HG03565 (cell line): ENCODE measurements around the gene WTIP.
"Not testable (repeated sequence)": the region's sequence is repeated elsewhere in the genome, so short reads cannot be mapped to it uniquely, and the experiment has no call there.

ENCODE experiments used
- ATAC-seq: cut with Tn5 transposase; IDR thresholded peaks from one replicate; pipeline ENCODE4 v1.9.1; 2021; ENCODE audit warnings: mild to moderate bottlenecking, moderate library complexity; ENCODE audit not compliant: unreplicated experiment

WTIP gene

DNA sequence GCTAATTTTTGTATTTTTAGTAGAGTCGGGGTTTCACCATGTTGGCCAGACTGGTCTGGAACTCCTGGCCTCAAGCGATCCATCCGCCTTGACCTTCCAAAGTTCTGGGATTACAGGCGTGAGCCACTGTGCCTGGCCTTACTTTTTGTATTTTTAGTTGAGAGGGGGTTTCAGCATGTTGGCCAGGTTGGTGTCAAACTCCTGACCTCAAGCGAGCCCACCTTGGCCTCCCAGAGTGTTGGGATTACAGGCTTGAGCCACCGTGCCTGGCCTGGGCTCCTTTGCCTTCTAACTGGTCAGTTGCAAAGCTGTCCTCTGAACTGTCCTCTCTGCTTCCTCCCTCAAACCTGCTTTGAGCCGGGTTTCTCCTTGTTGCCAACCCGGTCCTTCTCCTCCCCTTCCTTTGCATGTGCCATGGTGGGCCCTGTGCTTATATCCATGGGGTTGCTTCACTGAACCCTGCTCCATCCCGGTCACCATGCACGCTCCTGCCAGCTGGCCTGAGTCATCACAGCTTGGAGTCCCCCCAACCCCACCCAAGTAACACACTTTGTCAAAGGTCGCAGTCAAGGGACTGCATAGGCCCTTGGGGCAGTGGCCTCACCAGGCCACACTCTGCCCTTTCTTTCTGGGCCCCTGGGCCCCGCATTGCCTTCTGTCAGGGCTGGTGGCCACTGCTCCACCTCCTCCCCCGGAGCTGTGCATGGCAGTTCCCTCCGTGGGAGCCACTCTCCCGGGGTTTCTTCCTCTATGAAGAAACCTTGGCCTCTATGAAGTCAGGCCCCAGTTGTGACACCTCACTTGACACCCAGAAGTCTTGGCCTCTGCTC, 21.2 kb downstream of the WTIP start:
- ATAC-seq, result no peak

- ATAC-seq, result no peak
These were observed 22.1 kb downstream of the WTIP start for GRCh38 chr19:34503531-34504272.

DNA sequence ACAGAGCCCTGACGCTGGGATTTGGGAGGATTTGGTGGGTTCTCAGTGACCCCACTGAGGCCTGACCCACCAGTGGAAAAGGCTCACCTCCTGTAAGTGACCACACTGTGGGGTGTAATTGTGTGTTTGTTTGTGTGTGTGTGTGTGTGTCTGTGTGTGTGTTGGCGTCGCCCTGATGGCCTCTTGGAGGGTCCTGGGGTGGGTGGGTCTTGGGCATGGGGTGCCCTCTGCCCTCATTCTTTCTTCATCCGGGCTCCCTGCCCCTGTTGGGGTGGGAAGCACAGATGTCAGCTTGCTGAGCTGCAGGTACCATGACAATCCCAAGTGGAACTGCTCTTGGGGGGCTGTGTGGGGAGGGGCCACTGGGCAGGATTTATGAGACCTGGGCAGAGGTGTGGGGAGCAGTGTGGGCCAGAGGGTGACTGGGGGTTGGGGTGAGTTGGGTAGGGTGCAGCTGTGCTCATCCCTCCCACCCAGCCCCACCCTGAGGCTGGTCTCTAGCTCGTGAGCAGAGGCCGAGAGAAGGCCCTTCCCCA, 22.8 kb downstream of the WTIP start:
- ATAC-seq, result no peak

DNA sequence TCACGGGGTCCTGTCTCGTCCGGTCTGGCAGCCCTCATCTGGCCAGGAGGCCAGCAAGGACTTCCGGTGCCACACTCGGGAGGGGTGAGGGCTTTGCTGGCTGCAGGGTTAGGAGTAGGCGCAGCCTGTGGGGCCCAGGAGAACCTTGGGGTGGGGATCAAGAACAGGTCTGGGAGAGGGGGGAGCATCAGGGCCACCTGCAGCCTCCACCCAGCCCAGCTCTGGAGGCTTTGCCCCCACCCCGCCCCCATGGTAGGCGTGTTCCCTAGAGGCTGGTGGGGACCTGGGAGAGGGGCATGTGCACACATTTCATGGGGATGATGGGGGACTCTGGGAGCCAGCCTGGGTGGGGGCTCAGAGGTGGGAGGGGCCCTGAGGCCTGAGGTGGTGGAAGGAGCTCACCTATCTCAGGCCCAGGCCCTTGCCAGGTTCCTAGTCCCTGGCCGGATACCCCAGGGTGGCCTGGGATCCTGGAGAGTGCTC, 23.3 kb downstream of the WTIP start:
- ATAC-seq, result no peak

- no peak for ATAC-seq
These were observed 23.9 kb downstream of the WTIP start for GRCh38 chr19:34505321-34506025.

GRCh38 chr19:34506026-34506370, 24.4 kb downstream of the WTIP start:
- ATAC-seq, result no peak

DNA sequence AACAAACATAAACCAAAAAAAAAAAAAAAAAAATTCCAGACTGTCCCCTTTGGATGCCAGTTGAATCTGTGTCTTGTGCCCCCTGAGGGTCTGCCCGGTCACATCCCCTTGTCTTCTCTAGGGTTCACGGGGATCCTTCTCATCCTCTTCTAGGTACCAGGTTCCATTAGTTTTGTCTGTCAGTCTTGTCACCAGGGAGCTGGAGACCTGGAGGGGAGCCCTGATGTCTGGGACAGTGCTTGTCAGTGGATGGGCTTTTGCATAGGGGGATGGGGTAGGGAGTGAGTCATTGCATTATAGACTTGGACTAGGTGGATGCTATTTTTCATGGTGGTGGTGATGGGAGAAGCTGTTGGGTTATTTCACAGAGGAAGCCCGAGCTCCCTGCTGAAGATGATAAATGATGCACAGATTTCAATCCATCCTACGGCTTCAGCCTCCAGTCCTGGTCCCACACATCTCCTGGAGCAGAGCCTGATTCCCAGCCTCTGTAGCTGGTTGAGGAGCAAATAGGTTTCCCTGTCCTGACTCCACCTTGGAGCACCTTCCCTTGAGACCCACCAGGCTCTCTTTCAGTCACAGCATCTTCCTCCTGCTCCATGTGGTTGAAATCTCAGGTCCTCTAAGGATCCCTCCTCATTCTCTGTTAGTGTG, 26.0 kb downstream of the WTIP start:
- ATAC-seq, result no peak

DNA sequence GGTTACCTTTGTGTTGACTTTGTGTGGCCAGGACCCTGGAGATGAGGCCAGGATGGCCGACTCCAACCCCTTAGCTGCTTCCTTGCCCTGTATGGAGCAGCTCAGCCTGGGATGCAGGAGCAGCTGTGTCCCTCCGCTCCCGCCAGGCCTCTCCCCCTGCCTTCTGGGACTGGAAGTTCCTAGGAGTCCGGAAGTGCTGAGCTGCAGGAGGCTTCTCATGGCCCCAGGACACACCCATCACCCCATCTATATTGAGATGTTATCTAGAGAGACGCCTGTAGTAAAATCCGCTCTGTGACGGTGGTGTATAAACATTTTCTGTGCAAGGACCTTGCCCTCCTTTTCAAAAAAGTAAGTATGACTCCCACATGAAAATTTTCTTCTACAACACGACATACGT, 27.0 kb downstream of the WTIP start:
- no peak for ATAC-seq

GRCh38 chr19:34510904-34511303, 29.3 kb downstream of the WTIP start:
- not testable (repeated sequence) for ATAC-seq

DNA sequence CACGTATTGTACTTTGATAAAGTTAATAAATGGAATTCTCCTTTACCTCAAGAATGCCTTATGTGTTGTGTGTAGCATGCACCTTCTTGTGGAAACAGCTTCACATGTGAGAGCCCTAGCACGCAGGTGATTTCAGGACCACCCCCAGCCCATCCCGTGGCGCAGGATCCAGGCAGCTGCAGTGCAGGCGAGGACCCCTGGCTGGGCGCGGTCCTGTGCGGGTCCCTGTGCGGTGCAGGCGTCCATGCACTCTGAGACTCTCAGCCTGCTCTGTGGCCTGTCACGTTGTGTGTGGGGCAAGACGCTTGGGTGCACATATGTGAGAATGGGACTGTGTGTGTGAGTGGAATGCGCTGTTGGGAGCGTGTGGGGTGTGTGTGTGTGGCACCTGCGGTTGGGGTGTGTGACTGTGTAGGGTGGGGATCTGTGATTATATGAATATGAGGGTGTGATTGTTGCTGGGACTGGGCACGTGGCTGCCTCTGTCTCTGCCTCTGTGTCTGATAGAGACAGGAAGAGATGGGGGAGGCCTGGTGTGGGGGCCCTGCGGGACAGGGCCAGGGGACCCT, 30.8 kb downstream of the WTIP start:
- ATAC-seq, result no peak

DNA sequence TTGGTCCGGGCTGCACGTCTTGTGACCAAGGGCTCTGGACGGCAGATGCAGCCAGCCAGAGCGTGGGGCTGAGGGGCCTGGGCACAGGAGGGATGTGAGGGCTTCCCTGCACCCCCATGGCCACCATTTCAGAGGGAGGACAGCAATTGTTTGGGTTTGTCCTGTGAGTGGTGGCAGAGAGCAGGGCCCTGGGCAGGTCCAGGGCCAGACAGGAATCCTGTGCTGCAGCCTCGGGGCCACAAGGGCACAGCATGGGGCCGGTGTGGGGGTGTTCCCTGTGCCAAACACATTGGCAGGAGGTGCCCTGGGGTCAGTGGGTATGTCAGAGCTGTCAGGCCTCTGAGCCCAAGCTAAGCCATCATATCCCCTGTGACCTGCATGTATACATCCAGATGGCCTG, 32.2 kb downstream of the WTIP start:
- ATAC-seq, result no peak

GRCh38 chr19:34519602-34520001, 38.0 kb downstream of the WTIP start:
- ATAC-seq, result no peak

DNA sequence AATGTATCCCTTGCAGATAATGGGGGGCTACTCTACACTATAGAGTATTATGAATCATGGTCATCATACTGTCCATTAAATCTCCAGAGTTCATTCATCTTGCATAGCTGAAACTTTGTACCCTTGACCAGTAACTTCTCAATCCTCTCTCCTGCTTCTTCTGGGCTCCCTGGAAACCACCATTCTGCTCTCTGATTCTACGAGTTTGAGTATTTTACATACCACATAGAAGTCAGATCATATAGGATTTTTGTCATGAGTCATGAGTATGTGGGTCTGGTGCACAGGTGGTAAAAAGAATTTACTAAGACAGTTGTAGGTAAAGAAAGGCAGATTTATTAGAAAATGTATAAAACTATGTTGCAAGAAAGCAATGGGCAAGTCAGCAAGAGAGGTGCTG, 41.9 kb downstream of the WTIP start:
- no peak for ATAC-seq

GRCh38 chr19:34525001-34525400, 43.4 kb downstream of the WTIP start:
- ATAC-seq, result no peak

DNA sequence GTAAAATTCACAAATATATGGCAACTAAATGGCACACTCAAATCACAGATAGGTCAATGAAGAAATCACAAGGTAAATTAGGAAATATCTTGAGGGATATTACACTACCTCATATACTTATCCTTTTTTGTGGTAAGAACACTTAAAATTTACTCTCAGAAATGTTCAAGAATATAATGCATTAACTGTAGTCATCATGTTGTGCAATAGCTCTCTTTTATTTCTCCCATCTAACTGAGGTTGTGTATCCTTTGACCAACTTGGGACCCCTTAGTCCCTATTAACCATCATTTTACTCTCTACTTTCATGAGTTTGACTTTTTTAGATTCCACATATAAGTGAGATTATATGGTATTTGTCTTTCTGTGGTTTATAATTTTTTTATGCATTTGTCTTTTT, 52.6 kb downstream of the WTIP start:
- ATAC-seq, result no peak

DNA sequence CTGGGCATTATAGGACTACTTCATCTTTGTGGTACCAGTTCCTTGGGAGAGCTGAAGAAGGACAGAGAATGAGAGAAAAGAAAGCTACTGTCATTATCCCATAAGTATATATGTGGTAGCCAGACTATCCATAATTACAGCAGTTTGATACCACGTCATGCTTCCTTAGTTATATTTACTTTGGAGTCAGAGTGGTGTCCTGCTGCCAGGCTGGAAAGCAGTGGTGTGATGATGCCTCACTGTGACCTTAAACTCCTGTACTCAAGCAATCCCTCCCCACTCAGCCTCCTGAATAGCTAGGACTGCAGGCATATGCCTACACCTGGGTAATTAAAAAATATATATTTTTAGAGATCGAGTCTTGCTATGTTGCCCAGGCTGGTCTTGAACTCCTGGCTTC, 57.8 kb downstream of the WTIP start:
- no peak for ATAC-seq

GRCh38 chr19:34540811-34541557, 59.4 kb downstream of the WTIP start:
- ATAC-seq, result no peak

- ATAC-seq, result no peak
These were observed 68.3 kb downstream of the WTIP start for GRCh38 chr19:34549833-34550232.

- no peak for ATAC-seq
These were observed 73.9 kb downstream of the WTIP start for GRCh38 chr19:34555447-34555846.

- ATAC-seq, result no peak
These were observed 74.9 kb downstream of the WTIP start for GRCh38 chr19:34556488-34556887.
